Subcutaneous adipose tissue (tissue), 4 donors: ENCODE measurements around the gene HOXA10. TPM values are rescaled to one million over a fixed set of nuclear protein-coding genes. Genes with fewer than 3 reads are reported as not detected.

ENCODE experiments used
- CTCF ChIP-seq: fragments of 450-650 bp; IDR thresholded peaks from one replicate; pipeline ENCODE4 v1.5.1; 2016; ENCODE audit warnings: low read depth, mild to moderate bottlenecking, control low read depth, antibody characterized with exemption, moderate library complexity
- total RNA-seq, 4 donors: library from RNA; depleted of rRNA; stranded (reverse); fragments of >200 nt; gene quantifications; one replicate each; pipeline ENCODE4 v1.1.0, GENCODE V29; 2016

The HOXA10 gene
- total RNA-seq, 4 donors from 2014 or later: 17.3 to 22.6 (median 20.9) TPM

DNA sequence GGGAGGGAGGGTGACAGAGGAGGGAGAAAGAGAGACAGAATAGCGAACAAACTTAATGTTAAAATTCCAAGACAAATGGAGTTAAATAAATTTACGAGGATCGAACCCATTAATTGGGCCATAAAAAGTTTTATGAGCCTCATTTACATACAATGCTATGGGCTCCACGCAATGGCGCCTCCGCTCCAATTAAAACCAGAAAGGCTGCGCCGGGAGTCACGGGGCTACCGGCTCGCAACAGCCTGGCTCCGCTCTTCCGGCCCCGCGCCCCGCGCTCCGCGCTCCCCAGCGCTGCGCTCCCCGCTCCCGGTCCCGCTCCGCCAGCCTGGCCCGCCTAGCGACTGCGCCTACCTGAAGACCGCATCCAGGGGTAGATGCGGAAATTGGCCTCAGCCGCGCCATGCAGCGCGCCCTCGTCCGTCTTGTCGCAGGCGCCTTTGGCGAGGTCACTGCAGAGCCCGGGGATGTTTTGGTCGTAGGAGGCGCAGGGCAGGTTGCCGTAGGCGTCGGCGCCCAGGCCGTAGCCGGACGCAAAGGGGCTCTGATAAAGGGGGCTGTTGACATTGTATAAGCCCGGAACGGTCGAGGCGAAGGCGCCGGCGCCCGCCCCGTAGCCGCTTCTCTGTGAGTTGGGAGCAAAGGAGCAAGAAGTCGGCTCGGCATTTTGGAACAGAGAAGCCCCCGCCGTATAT lies 18.2 kb downstream of the HOXA10 start:
- no peak for TF ChIP-seq CTCF

DNA sequence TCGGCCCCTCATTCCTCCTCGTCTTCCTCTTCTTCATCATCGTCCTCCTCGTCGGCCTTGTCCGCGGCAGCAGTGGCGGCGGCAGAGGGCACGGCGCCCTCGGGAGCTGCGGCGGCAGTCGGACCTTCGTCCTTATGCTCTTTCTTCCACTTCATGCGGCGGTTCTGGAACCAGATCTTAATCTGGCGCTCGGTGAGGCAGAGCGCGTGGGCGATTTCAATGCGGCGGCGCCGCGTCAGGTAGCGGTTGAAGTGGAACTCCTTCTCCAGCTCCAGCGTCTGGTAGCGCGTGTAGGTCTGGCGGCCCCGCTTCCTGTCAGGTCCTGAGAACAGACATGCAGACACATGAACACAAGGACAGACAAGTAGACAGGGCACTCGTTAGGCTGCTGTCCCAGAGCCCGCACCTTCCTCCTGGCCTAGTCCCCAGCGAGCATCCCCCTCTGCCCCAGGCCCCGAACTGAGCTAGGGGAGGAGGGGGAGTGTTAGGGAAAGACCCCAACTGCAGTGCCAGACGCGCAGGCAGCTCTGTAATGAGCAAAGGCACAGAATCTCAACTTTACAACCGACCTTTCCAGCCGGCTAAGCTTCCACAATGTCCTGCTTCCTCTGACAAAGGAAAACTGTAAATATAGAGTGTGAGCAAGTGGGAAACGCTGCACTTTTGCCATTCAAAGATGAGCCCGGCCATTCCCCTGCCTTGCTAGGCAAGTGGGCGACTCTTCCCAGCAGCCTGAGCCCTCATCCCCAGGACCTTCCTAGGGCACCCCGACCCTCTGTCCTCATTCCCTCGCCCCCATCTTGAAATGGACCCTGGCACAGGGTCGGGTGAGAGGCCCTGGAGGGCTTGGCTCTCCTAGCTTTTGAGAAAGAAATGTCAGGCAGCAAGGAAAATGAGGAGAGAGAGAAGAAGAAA lies 19.0 kb downstream of the HOXA10 start:
- TF ChIP-seq CTCF: no peak

GRCh38 chr7:27154369-27154768 lies 19.8 kb downstream of the HOXA10 start:
- TF ChIP-seq CTCF: no peak

DNA sequence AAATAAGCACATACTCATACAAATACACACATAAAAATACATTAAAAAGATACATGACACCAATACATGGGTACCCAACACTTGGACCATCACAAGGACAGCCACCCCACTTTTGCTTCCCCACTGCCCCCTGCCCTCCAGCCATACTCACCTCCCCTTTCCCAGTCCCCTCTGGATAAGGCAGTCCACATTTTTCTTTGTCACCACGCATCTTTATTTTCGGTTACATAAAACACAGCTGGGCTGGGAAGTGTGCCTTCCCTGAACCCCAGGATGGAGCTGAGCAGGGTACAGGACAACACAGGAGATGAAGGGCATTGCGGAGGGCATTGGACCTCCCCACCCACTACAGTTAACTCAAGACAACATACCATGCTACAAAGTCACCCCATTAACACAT lies 20.6 kb downstream of the HOXA10 start:
- TF ChIP-seq CTCF: no peak

DNA sequence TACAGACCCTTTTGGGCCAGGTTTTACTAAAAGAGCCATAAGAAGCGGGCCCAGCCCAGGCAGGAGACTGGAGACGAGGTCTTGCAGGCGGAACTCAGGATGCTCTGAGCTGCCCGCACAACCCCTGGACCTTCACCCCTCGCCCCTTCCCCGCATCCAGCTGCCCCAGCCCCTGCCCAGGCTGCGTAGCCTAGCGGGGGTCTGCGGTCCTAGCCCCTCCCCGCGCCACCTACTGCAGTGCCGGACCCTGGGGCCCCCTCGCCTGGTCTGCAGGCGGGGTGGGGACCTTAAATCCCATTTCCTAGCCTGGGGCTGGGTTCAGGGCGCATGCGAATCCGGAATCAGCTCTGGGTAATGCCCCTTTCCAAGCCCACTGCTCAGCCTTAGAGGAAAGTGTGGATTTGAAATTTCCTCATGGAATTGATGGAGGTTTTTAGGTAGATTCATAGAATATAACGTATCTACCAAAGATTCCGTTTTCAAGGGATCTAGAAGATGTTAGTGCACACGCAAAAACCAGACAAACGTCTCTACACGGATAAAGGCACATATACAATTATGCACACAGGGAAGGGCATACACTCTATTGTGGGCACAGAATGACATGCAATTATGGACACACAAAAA lies 21.2 kb downstream of the HOXA10 start:
- TF ChIP-seq CTCF: no peak

DNA sequence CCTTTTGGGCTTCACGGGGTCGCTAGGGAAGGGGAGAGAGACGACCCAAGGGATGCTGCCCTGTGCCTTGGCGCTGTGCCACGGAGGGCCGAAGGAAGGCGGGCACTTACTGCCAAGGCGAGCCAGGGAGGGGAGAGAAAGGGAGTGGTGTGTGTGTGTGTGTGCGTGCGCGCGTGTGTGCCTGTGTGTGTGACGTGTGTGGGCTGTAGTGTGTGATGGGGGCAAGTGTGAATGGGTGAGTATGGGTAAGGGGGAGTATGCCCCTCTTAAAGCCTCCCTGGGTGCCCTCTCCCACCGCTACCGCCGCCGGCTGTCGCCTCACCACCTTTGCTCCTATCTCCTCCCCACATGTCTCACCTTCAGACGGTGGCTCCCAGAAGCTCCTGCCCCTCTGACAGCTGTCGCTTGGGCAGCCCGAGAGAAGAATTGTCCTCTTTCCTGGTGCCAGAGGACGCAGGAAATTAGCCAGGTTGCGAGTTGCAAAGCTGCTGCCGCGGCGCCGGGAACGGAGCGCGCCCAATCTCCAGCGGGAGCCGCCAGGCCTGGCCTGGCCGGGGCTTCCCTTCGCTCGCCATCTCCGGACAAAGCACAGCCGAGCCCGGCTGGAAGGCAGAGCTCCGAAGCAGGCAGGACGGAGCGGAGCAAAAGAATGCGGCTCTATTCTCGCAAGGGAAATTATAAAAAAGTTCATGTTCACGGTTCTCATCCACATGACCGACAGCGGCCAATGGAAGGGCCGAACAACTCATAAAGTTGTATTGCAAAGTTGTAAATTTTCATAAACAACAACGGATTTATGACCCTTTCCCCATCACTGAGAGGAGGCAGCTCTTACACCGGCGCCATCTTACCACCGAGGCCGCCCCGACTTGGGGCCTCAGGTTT lies 21.9 kb downstream of the HOXA10 start, which contains the start of gene HOXA3:
HOXA3 (minus strand) TSS at position 653 of the 885 bp plus-strand sequence. CDS start 41,943 bp downstream, outside the sequence.
- no peak for TF ChIP-seq CTCF
